A549 (cell line): Measurements from ENCODE around the gene SSNA1.

ENCODE experiments used
- CEBPB ChIP-seq, 2 experiments: fragments of >200 bp in 1 of 2; sonication (Bioruptor Twin) in 1 of 2; formaldehyde crosslinking in 1 of 2; IDR thresholded peaks; 2 replicates each; pipeline ENCODE4 v1.6.1; 2012 to 2016
- CTCF ChIP-seq: fragments of >200 bp; sonication (Bioruptor Twin); formaldehyde crosslinking; IDR thresholded peaks from 3 replicates; pipeline ENCODE4 v1.5.1; 2016
- EHMT2 ChIP-seq: fragments of 200-600 bp; sonication (generic); IDR thresholded peaks from 2 replicates; pipeline ENCODE4 v1.6.1; 2016; ENCODE audit warnings: antibody characterized with exemption, low read depth, mild to moderate bottlenecking, moderate library complexity
- POLR2A ChIP-seq: IDR thresholded peaks from 2 replicates; pipeline ENCODE4 v1.6.1; 2012; ENCODE audit warnings: mild to moderate bottlenecking, low read length
- RCOR1 ChIP-seq: fragments of 150-350 bp; IDR thresholded peaks from 2 replicates; pipeline ENCODE4 v1.6.1; 2014; ENCODE audit warnings: antibody characterized with exemption, low read length, low read depth

GRCh38 chr9:137222190-137223077, 34.0 kb downstream of the SSNA1 start, which contains the start of gene RNF208:
- TF ChIP-seq RCOR1 (no peak), CTCF (no peak), EHMT2 (no peak), POLR2A (no peak), CEBPB (IDR thresholded peaks at IDR 0.05) (no peak)
